GM12801 (cell line): ENCODE measurements around the gene TMEM237.

Experiments used
- TF ChIP-seq, protein P1 (sequence below): IDR thresholded peaks from one replicate; pipeline ENCODE4 v1.5.1; 2011; ENCODE audit warnings: control low read depth; ENCODE audit not compliant: insufficient read length; ENCODE audit errors: extremely low read depth

TMEM237 gene, protein sequence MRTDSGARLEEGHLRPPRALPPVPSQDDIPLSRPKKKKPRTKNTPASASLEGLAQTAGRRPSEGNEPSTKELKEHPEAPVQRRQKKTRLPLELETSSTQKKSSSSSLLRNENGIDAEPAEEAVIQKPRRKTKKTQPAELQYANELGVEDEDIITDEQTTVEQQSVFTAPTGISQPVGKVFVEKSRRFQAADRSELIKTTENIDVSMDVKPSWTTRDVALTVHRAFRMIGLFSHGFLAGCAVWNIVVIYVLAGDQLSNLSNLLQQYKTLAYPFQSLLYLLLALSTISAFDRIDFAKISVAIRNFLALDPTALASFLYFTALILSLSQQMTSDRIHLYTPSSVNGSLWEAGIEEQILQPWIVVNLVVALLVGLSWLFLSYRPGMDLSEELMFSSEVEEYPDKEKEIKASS

DNA sequence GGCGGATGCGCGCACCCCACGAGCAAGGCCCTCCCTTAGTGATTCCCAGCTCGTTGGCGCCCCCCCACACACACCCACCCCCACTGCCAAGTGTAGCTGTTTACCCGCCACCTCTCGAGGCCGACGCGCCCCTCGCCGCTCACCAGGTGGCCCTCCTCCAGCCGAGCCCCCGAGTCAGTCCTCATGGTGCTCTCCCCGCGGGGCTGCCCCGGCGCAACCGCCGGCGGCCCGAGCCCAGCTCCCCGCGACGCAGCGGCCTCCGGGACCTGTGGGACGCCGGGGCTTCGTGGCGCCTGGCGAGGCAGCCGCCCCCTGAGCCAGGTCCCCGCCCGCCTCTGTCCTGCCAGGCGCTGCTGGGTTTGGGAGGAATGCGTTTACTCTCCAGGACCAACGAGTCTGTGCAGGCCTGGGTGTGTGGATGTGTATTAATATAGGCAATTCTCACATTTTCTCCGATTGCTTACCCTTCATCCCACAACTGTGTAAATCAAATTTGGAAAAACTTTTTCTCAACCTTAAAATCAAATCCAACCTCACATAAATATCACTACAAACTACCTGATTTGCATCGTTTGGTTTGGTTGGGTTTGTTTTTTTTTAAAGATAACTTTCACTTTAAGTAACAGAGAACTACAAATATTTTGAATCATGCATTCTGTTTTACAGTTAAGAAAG is at the start of gene TMEM237:
Gene TMEM237, minus strand, starts transcription at position 288 of the 675 bp plus-strand sequence. Its CDS starts 103 bp downstream, at position 185.
- TF ChIP-seq, protein P1, sequence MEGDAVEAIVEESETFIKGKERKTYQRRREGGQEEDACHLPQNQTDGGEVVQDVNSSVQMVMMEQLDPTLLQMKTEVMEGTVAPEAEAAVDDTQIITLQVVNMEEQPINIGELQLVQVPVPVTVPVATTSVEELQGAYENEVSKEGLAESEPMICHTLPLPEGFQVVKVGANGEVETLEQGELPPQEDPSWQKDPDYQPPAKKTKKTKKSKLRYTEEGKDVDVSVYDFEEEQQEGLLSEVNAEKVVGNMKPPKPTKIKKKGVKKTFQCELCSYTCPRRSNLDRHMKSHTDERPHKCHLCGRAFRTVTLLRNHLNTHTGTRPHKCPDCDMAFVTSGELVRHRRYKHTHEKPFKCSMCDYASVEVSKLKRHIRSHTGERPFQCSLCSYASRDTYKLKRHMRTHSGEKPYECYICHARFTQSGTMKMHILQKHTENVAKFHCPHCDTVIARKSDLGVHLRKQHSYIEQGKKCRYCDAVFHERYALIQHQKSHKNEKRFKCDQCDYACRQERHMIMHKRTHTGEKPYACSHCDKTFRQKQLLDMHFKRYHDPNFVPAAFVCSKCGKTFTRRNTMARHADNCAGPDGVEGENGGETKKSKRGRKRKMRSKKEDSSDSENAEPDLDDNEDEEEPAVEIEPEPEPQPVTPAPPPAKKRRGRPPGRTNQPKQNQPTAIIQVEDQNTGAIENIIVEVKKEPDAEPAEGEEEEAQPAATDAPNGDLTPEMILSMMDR: no peak

DNA sequence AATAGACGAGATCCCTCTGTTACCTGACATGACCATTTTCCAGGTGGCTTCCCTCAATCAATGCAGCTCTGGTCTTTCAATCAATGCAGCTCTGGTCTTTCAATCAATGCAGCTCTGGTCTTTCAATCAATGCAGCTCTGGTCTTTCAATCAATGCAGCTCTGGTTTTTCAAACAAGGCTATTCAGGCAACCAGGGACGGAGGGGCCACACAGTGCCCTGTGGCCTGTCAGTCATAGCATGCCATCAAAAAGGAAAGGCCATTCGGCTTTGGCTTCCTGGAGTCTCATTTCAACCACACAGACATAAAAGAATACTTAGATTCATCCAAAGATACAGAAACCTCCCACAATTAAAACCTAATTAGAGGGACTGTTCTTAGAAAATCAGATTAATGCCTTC is 41.9 kb upstream of the TMEM237 start:
- TF ChIP-seq, protein P1: no peak

GRCh38 chr2:201680743-201681142 is 37.4 kb upstream of the TMEM237 start:
- TF ChIP-seq, protein P1: no peak

DNA sequence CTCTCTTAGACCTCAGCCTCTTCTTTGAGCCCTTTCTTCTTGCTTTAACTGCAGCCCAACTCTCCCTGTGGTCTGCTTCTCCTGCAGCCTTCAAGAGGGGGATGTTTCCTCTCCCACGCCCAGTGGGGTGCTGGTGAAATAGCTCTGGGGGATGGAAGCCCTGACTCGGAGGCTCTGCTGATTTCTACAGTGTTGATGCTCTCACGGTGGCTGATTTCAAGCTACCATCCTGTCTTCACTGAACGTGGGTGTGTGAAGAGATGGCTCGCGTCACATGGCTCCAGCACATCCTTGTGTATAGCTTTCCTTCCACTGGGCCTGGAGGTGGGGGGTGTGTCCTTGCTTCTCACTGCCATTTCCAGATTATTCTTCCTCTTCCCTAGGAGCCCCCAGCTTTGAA is 35.1 kb upstream of the TMEM237 start:
- TF ChIP-seq, protein P1: no peak

GRCh38 chr2:201675454-201675853 is 32.2 kb upstream of the TMEM237 start:
- TF ChIP-seq, protein P1: no peak

DNA sequence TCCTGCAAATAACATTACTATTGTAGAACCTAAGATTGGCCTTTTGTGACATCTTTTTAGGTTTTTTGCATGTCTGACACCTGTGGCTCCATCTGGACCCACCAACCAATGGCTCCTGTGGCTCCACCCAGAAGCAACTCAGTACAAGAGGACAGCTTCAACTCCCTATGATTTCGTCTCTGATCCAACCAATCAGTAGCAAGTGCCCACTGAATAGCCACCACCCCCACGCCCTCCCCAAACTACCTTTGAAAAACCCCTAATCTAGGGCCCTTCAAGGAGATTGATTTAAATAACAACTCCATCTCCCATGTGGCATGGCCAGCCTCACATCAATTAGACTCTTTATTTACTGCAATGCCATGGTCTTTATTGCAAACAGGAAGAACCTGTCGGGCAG is 31.5 kb upstream of the TMEM237 start:
- TF ChIP-seq, protein P1: no peak

GRCh38 chr2:201674298-201674697 is 31.0 kb upstream of the TMEM237 start:
- TF ChIP-seq, protein P1: no peak
